NCI-H2081 treated with DMSO at 0.1 percent for 48 hours (cell line): Measurements from ENCODE around the gene LENEP.
A peak's percentile ranks its signal among the peaks of the same experiment; 100 is the strongest.

Source experiments
- DNase-seq: peaks from one replicate; lab custom pipeline; 2025; lab: John Stamatoyannopoulos, UW

The LENEP gene

GRCh38 chr1:154999571-155000410 lies 6.4 kb downstream of the LENEP start:
- peak; percentile 48 for DNase-seq

DNA sequence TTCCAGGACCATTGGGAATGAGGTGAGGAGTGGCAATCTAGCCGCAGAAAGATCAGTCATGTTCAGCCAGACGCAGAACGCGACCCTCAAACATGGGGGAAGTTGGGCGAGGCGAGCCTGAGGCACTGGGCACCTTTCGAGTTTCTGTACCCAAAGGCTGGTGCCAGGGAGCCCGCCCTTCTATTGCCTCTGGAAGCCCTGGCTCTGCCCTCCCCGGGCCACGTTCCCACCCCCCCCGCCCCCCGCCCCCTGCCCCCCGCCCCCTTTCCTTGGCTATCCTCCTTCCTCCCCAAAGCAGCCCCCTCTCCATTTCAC lies 7.0 kb downstream of the LENEP start:
- no peak for DNase-seq

GRCh38 chr1:155000726-155001424 lies 7.5 kb downstream of the LENEP start:
- peak; percentile 63 for DNase-seq

DNA sequence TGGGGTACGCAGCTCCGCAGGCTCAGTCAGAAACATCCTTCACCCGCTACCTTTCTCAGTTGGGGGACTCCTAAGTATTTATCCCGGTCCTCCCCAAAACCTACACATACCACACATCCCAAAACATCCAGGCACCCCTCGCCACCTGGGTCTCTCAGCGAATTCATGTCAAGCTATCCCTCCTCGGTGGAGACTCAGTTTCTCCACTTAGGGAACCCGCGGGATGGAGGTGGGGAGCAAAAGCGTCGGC lies 8.0 kb downstream of the LENEP start:
- no peak for DNase-seq

DNA sequence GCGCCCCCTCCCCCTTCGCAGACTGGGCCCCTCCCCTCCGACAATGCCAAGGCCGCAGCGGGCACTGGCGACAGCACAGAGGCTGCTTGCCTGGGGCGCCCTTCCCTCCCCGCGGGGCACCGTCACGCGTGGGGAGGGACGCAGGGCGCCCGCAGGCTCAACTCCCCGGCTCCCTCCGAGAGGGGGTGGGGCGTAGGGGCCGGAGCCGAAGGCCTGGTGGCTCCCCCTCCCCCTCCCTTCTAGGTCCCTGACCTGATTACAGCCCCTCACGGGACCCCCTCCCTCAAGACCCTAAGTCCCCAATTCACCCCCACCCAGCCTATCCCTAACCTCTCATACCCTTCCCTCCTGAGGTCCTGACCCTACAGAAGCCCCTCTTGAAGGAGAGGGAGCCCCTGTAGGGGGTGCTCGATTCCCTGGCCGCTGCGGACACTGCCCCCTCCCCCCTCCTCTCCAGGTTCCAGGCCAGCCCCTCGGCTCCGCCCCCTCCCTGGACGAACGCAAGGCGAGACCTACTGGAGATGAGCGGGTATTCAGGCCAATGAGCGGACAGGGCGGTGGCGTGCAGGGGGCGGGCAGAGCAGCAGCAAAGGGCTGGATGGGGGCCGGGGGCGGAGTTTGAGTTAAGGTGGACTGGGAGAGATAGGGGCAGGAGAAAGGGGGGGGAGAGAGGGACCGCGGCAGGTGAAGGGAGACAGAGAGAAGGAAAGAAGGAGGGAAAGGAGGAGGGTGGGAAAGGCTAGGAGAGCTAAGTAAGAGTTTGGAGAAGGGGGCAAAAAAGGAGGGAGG lies 8.5 kb downstream of the LENEP start:
- peak; percentile 90 for DNase-seq

DNA sequence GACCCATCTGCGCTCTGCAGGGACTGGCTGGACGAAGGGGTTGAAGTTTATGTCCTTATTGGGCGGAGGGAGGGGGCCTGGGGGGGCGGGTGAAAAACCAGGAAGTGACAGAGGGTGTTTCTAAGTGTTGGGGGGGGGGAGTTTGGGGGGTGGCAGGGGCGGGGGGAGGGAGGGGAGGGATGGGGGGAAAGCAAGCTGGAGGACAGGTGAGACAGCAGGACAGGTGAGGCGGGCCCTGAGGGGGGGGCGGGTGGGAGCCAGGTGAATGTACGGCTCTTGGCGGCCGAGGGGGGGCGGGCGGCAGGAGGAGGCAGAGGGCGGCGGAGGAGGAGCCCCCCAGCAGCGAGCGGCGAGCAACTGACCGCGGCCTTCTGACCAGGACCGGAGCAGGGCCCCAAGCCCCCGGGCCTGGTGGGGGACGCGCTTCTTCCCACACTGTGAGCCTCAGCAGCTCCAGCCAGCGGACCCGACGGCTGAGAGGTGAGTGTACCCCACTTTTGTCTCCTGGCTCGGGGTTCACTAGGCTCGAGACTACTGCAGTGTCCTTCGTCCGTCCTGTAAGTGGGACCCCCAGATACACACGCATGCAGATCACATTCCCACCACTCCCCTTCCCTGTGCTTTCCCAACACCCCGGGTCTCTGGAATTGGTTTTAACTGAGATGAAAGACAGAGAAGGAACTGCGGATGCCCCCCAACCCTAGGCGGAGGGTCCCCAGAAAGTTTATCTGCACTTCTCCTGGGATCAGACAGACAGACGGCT lies 9.3 kb downstream of the LENEP start, which contains the start of gene ZBTB7B:
ZBTB7B (plus strand) TSS at position 339 of the 763 bp plus-strand sequence. CDS start 11,859 bp downstream, outside the sequence.
- no peak for DNase-seq

- DNase-seq: no peak
Observed at GRCh38 chr1:155003227-155003765, 9.9 kb downstream of the LENEP start.

DNA sequence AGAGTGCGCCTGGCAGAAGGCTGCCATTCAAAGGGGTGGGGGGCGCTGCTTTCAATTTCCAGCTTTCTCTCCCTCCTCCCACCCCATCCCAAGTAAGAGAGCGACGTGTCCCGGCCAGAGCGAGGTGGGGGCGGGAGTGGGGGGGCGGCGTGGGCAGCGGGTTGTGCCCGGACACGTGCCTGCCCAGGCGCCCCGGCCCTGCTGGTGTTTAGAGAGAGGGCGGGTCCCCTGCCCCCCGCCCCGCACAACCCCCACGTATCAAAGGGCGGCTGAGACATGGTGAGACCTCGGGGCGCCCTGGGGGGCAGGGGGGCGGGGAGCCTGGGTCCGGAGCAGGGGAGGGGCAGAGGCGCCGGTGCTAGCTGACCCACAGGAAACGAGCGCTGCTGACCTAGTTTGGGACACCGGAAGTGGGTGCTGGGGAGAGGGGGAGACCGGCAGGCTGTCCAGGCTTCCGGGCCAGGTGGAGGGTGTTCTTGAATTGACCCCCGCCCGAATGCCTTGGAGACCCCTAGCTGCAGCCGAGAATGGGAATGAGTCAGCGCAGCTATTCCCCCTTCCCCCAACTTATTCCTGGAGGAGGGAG lies 10.5 kb downstream of the LENEP start:
- DNase-seq: no peak

GRCh38 chr1:155004352-155005075 lies 11.1 kb downstream of the LENEP start:
- no peak for DNase-seq

DNA sequence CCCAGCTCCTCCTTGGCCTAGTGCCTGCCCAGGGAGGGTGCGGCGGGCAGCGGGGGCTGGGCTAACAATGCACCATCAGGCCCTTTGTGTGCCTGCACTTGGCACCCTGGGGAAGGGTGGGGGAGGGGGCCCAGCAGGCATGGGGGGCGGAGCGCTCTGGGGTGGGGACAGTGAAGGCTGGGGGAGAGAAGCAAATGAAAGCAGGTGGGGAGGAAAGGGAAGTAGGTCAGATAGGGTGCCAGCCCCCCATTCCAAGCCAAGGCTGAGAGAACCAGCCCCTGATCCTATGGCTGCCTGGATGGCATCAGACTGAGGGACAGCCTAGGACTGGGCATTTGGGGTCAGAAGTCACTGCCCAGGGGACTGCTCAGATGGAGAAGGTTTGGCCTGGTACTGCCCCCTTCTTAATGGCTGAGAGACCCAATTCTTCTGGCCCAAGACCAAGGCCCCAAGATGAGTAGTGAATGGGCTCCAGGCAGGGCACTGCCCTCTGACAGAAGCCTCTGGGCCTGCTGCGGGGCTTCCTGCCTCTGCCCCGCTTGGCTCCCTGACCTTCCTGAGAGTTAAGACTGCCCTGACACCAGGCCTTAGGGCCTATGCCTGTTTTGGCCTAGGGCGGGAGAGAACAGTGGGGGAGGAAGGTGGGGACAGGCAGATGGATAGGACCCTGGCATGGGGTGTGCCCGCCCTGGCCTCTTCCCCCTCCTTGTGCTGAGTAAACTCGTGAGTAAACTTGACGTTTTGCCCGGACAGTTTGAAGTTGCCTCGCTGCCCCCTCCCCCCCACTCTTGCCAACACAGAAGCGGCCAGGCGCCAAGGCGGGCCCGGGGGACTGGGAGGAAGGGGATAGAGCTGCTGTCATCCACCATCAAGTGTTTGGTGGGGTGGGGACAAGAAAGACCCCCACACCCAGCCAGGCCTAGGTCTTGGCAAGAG lies 12.0 kb downstream of the LENEP start:
- DNase-seq: no peak

- no peak for DNase-seq
Observed at GRCh38 chr1:155006601-155007101, 13.3 kb downstream of the LENEP start.

DNA sequence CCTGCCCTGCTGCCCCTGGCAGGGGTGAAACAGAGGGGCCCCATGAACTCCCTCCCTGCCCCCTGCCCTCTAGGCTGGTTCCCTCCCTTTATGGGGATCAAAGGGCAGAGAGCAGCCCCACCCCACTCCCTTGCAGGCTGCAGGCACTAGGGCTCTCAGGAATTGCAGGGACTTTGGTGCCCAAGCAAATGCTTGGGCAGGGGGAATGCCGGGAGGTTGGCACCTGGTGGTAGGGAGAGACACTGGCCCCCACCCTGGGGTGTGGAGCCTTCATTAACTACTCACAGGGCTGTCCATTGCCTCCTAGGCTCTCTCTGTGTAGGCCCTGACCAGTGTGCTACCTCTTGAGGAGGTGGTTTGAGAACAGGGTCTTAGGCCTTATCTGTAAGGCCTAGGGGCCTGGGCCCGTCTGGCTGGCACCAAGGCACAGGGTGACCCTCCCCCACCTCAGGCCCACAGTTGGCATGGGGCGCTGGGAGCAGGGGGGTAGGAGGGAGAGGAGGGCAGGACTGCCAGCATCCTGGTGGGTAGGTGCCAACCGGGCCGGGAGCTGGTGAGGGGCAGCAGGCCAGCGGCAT lies 14.0 kb downstream of the LENEP start:
- no peak for DNase-seq

DNA sequence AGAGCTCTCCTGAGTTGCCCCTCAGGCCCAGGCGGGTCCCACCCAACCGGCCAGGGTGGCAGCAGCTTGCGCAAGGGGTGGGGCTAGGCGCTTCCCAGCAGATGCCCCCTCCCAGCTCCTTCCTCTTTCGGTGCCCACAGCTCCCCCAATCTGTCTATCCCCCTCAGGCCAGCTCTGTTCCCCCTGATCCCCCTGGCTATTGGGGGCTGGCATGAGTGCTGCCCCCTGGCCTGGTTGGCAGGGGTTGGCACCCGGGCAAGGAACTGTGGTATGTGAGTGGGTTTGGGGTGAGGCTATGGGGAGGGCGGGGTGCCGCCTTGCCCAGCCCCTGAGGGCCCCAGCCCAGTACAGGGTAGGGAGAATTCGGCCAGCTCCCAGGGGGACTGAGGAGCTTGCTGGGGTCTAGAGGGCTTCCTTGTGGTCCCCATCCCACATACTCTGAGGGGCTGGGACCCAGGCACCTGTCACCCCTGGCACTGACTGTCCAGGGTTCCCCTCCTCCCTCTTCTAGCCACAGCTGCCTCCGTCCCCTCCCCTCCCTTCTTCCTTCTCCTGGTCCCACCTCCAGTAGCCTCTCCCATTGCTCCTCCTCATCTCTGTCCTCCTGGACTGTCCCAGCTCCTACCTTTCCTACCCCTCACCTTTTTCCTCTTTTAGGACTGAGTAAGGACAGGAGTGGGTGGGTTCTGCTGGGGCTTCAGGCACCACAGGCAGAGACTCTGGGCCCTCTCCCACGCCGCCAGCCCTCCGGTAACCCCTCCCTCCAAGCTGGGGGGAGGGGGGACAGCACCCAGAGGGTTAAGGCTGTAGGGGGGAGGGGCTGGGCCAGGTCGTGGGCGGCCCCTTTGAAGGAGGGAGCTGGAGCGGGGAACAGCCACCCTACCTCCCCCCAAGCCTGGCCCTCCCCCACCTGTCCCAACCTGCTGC lies 14.9 kb downstream of the LENEP start:
- DNase-seq: no peak

GRCh38 chr1:155009221-155009711 lies 15.9 kb downstream of the LENEP start:
- DNase-seq: no peak

GRCh38 chr1:155009742-155010141 lies 16.4 kb downstream of the LENEP start:
- no peak for DNase-seq

GRCh38 chr1:155010211-155010918 lies 17.0 kb downstream of the LENEP start:
- no peak for DNase-seq

GRCh38 chr1:155011004-155011416 lies 17.6 kb downstream of the LENEP start:
- DNase-seq: no peak
